Endometrium (tissue), 2 donors: ENCODE measurements around the gene CDC42SE1.
"Not testable (repeated sequence)": the region's sequence is repeated elsewhere in the genome, so short reads cannot be mapped to it uniquely, and the experiment has no call there.

Source experiments
- FAIRE-seq: peaks from 2 replicates; lab custom pipeline; 2012; peaks lifted over from hg19 to GRCh38; lab: Jason Lieb, UNC
- donor health status: control.
- donor health status: control.

The CDC42SE1 gene

GRCh38 chr1:151059109-151060006, at the start of gene CDC42SE1:
Gene CDC42SE1 (minus strand): TSS chr1:151059622. CDS start chr1:151055730, 3,892 bp downstream.
- no peak for FAIRE-seq

GRCh38 chr1:151108331-151108730, 48.9 kb upstream of the CDC42SE1 start:
- no peak for FAIRE-seq

GRCh38 chr1:151106894-151107293, 47.5 kb upstream of the CDC42SE1 start:
- no peak for FAIRE-seq

GRCh38 chr1:151104630-151105029, 45.2 kb upstream of the CDC42SE1 start:
- FAIRE-seq, result no peak

GRCh38 chr1:151098126-151098525, 38.7 kb upstream of the CDC42SE1 start:
- no peak for FAIRE-seq

- FAIRE-seq, result not testable (repeated sequence)
These were observed 38.0 kb upstream of the CDC42SE1 start for GRCh38 chr1:151097426-151097825.

GRCh38 chr1:151085953-151086559, 26.6 kb upstream of the CDC42SE1 start:
- FAIRE-seq, result no peak

GRCh38 chr1:151072224-151072623, 12.8 kb upstream of the CDC42SE1 start:
- FAIRE-seq, result no peak

GRCh38 chr1:151070474-151071276, 11.3 kb upstream of the CDC42SE1 start, which contains the start of gene GABPB2:
Gene GABPB2 (plus strand): TSS chr1:151070761. CDS start chr1:151088190, 17,429 bp downstream.
- no peak for FAIRE-seq

- FAIRE-seq, result no peak
These were observed 9.7 kb upstream of the CDC42SE1 start for GRCh38 chr1:151069103-151069486.

GRCh38 chr1:151067185-151067584, 7.8 kb upstream of the CDC42SE1 start:
- FAIRE-seq, result no peak

- FAIRE-seq, result no peak
These were observed 5.7 kb upstream of the CDC42SE1 start for GRCh38 chr1:151065089-151065645.

GRCh38 chr1:151062741-151063371, 3.4 kb upstream of the CDC42SE1 start:
- FAIRE-seq, result no peak

- FAIRE-seq, result no peak
These were observed 2.3 kb upstream of the CDC42SE1 start for GRCh38 chr1:151061704-151062103.

- no peak for FAIRE-seq
These were observed 1.4 kb upstream of the CDC42SE1 start for GRCh38 chr1:151060657-151061421.

GRCh38 chr1:151060007-151060656, 710 bp upstream of the CDC42SE1 start, which contains the start of gene MLLT11:
Gene MLLT11 (plus strand): TSS chr1:151060397. CDS start chr1:151067225, 6,828 bp downstream.
- no peak for FAIRE-seq

GRCh38 chr1:151058692-151059091, 730 bp downstream of the CDC42SE1 start:
- no peak for FAIRE-seq

- FAIRE-seq, result no peak
These were observed 3.3 kb downstream of the CDC42SE1 start for GRCh38 chr1:151056149-151056548.

- FAIRE-seq, result no peak
These were observed 3.8 kb downstream of the CDC42SE1 start for GRCh38 chr1:151055581-151055980.

GRCh38 chr1:151054971-151055547, 4.4 kb downstream of the CDC42SE1 start:
- FAIRE-seq, result no peak
